ENCODE data around the gene HECW1. TPM values are rescaled to one million over a fixed set of nuclear protein-coding genes. Genes with fewer than 3 reads are reported as not detected.

The HECW1 gene
- polyA plus RNA-seq, 1 donor (not counting 4 experiments of a cell fraction or from before 2014, with no cell fraction given): not detected

GRCh38 chr7:43124388-43124787 is 11.9 kb downstream of the HECW1 start:
- peaks cover 16% of the 10 kb centered on the region for H3K27me3 ChIP-seq (ENCODE audit: control insufficient read depth, extremely low read depth, insufficient read depth, low read length)
- no peaks in the 10 kb centered on the region for H4K20me1 ChIP-seq (ENCODE audit: control insufficient read depth, extremely low read depth, insufficient read depth, low read length)
- no peak for FAIRE-seq
- H3K4me1 ChIP-seq (ENCODE audit: control insufficient read depth, extremely low read depth, insufficient read depth, low read length): peaks cover 5% of the 10 kb centered on the region
- H3K4me3 ChIP-seq (ENCODE audit: control insufficient read depth in 2 of 3, extremely low read depth in 1 of 3, insufficient read depth in 2 of 3, low read depth in 1 of 3, low read length in 3 of 3): no peak overlapping the region
- H3K27ac ChIP-seq (ENCODE audit: control insufficient read depth, insufficient read depth, low read length): no peak overlapping the region
- no peak overlapping the region for H3K9ac ChIP-seq (ENCODE audit: control insufficient read depth, extremely low read depth, insufficient read depth, low read length)
- H2AFZ ChIP-seq (ENCODE audit: control insufficient read depth, low read length): no peak overlapping the region
- H3K36me3 ChIP-seq (ENCODE audit: control insufficient read depth in 2 of 2, extremely low read depth in 1 of 2, insufficient read depth in 2 of 2, low read length in 2 of 2): no peaks in the 10 kb centered on the region
- H3K4me2 ChIP-seq (ENCODE audit: control insufficient read depth, extremely low read depth, insufficient read depth, low read depth, low read length): no peak overlapping the region
- no peaks in the 10 kb centered on the region for H3K9me3 ChIP-seq (ENCODE audit: control insufficient read depth, low read depth, low read length)
- TF ChIP-seq EZH2 (IDR thresholded peaks at IDR 0.05; ENCODE audit: low read length): no peak
- no peak for TF ChIP-seq CTCF (optimal IDR thresholded peaks at IDR 0.05 in 1 of 3, IDR thresholded peaks at IDR 0.05 in 1 of 3, conservative IDR thresholded peaks at IDR 0.05 in 1 of 3; ENCODE audit: extremely low read depth in 1 of 3, insufficient read depth in 2 of 3, low read length in 3 of 3)
- no peaks in the 10 kb centered on the region for H3K79me2 ChIP-seq (ENCODE audit: control insufficient read depth, insufficient read depth, low read length)
- DNase-seq (ENCODE audit: low read depth, low spot score): no peak
- dilution Hi-C loops (cut with MboI; ENCODE audit: extremely low pct_ligation_motif_present, low sequenced_read_pairs): no loop called here
- H3K9me1 ChIP-seq (ENCODE audit: control insufficient read depth, extremely low read depth, insufficient read depth, low read length): peaks cover 2% of the 10 kb centered on the region

GRCh38 chr7:43130347-43130746 is 17.9 kb downstream of the HECW1 start:
- no peak overlapping the region for H2AFZ ChIP-seq (ENCODE audit: control insufficient read depth, low read length)
- no peak overlapping the region for H3K27ac ChIP-seq (ENCODE audit: control insufficient read depth, insufficient read depth, low read length)
- H3K4me3 ChIP-seq (ENCODE audit: control insufficient read depth in 2 of 3, extremely low read depth in 1 of 3, insufficient read depth in 2 of 3, low read depth in 1 of 3, low read length in 3 of 3): no peak overlapping the region
- H3K4me1 ChIP-seq (ENCODE audit: control insufficient read depth, extremely low read depth, insufficient read depth, low read length): peaks cover 2% of the 10 kb centered on the region
- DNase-seq (ENCODE audit: low read depth, low spot score) (no peak), FAIRE-seq (no peak)
- no peak overlapping the region for H3K9ac ChIP-seq (ENCODE audit: control insufficient read depth, extremely low read depth, insufficient read depth, low read length)
- no peak for TF ChIP-seq CTCF (optimal IDR thresholded peaks at IDR 0.05 in 1 of 3, IDR thresholded peaks at IDR 0.05 in 1 of 3, conservative IDR thresholded peaks at IDR 0.05 in 1 of 3; ENCODE audit: extremely low read depth in 1 of 3, insufficient read depth in 2 of 3, low read length in 3 of 3)
- TF ChIP-seq EZH2 (IDR thresholded peaks at IDR 0.05; ENCODE audit: low read length): no peak
- H3K27me3 ChIP-seq (ENCODE audit: control insufficient read depth, extremely low read depth, insufficient read depth, low read length): peaks cover 5% of the 10 kb centered on the region
- H3K9me3 ChIP-seq (ENCODE audit: control insufficient read depth, low read depth, low read length): no peaks in the 10 kb centered on the region
- no peaks in the 10 kb centered on the region for H3K9me1 ChIP-seq (ENCODE audit: control insufficient read depth, extremely low read depth, insufficient read depth, low read length)
- H4K20me1 ChIP-seq (ENCODE audit: control insufficient read depth, extremely low read depth, insufficient read depth, low read length): no peaks in the 10 kb centered on the region
- H3K79me2 ChIP-seq (ENCODE audit: control insufficient read depth, insufficient read depth, low read length): no peaks in the 10 kb centered on the region
- dilution Hi-C loops (cut with MboI; ENCODE audit: extremely low pct_ligation_motif_present, low sequenced_read_pairs): no loop called here
- no peak overlapping the region for H3K4me2 ChIP-seq (ENCODE audit: control insufficient read depth, extremely low read depth, insufficient read depth, low read depth, low read length)
- no peaks in the 10 kb centered on the region for H3K36me3 ChIP-seq (ENCODE audit: control insufficient read depth in 2 of 2, extremely low read depth in 1 of 2, insufficient read depth in 2 of 2, low read length in 2 of 2)

All from keratinocyte (primary cell).